HEK293 (cell line): ENCODE results near the gene DAAM2.

Source experiments
- CTCF ChIA-PET: fragments of 350-600 bp; formaldehyde crosslinking; extraction: SDS; loops from one replicate; lab custom pipeline; 2021; ENCODE audit warnings: antibody characterized with exemption; lab: Yijun Ruan, JAX
- POLR2A ChIA-PET: fragments of 300-600 bp; formaldehyde crosslinking; extraction: SDS; loops from one replicate; lab custom pipeline; 2020; ENCODE audit warnings: antibody characterized with exemption, inconsistent platforms; lab: Yijun Ruan, JAX
- H3K27ac ChIP-seq: fragments of 200-500 bp; sonication (Bioruptor generic); 2 replicates; pipeline ENCODE4 v1.5.1; 2014; ENCODE audit warnings: low read depth, low read length, control low read depth, inconsistent platforms; ENCODE audit errors: extremely low read depth
- H3K36me3 ChIP-seq, 2 experiments: fragments of 200-500 bp in 1 of 2; sonication (Bioruptor generic) in 1 of 2; 1 replicate in 1 of 2; 2 replicates in 1 of 2; pipeline ENCODE4 v1.5.1; 2014 to 2017; ENCODE audit warnings: inconsistent platforms in 2 of 2, low read length in 2 of 2; ENCODE audit not compliant: control insufficient read depth in 2 of 2, insufficient read depth in 1 of 2
- H3K4me1 ChIP-seq: fragments of 200-500 bp; sonication (Bioruptor generic); 2 replicates; pipeline ENCODE4 v1.5.1; 2014; ENCODE audit warnings: mild to moderate bottlenecking, low read length, inconsistent platforms; ENCODE audit not compliant: control insufficient read depth, insufficient read depth
- H3K4me3 ChIP-seq: 2 replicates; pipeline ENCODE4 v1.5.1; 2011; ENCODE audit warnings: low read depth, mild to moderate bottlenecking, control low read depth, low read length, moderate library complexity
- H3K9me3 ChIP-seq: fragments of 200-500 bp; sonication (Bioruptor generic); 2 replicates; pipeline ENCODE4 v1.5.1; 2014; ENCODE audit warnings: low read depth, low read length, inconsistent platforms; ENCODE audit not compliant: control insufficient read depth, insufficient read depth
- OVOL3 ChIP-seq: fragments of 450-650 bp; formaldehyde crosslinking; IDR thresholded peaks from 2 replicates; pipeline ENCODE4 v1.5.1; 2016; ENCODE audit warnings: missing biosample characterization, missing genetic modification characterization
- RBAK ChIP-seq: fragments of 450-650 bp; formaldehyde crosslinking; IDR thresholded peaks from 2 replicates; pipeline ENCODE4 v1.5.1; 2016; ENCODE audit warnings: missing biosample characterization, missing genetic modification characterization
- SALL2 ChIP-seq: fragments of 450-650 bp; formaldehyde crosslinking; IDR thresholded peaks from 2 replicates; pipeline ENCODE4 v1.5.0; 2017; ENCODE audit warnings: missing biosample characterization, mild to moderate bottlenecking, missing genetic modification characterization, borderline replicate concordance
- YY1 ChIP-seq: fragments of 450-650 bp; formaldehyde crosslinking; IDR thresholded peaks from 2 replicates; pipeline ENCODE4 v1.5.1; 2018; ENCODE audit warnings: missing biosample characterization, missing genetic modification characterization
- ZIC2 ChIP-seq: fragments of 450-650 bp; formaldehyde crosslinking; IDR thresholded peaks from 2 replicates; pipeline ENCODE4 v1.5.1; 2016; ENCODE audit warnings: missing biosample characterization, missing genetic modification characterization
- ZNF138 ChIP-seq: fragments of 450-650 bp; formaldehyde crosslinking; IDR thresholded peaks from 2 replicates; pipeline ENCODE4 v1.5.1; 2016; ENCODE audit warnings: missing biosample characterization, missing genetic modification characterization, borderline replicate concordance
- ZNF169 ChIP-seq: fragments of 450-650 bp; formaldehyde crosslinking; IDR thresholded peaks from 2 replicates; pipeline ENCODE4 v1.5.1; 2016; ENCODE audit warnings: missing biosample characterization, missing genetic modification characterization
- ZNF18 ChIP-seq: fragments of 450-650 bp; formaldehyde crosslinking; IDR thresholded peaks from 2 replicates; pipeline ENCODE4 v1.5.1; 2016; ENCODE audit warnings: missing biosample characterization, missing genetic modification characterization
- ZNF214 ChIP-seq: fragments of 450-650 bp; formaldehyde crosslinking; IDR thresholded peaks from 2 replicates; pipeline ENCODE4 v1.5.1; 2017; ENCODE audit warnings: missing biosample characterization, mild to moderate bottlenecking, missing genetic modification characterization, borderline replicate concordance
- ZNF239 ChIP-seq: fragments of 450-650 bp; formaldehyde crosslinking; IDR thresholded peaks from 2 replicates; pipeline ENCODE4 v1.5.1; 2016; ENCODE audit warnings: missing biosample characterization, missing genetic modification characterization
- ZNF274 ChIP-seq, 2 experiments: fragments of 200-500 bp in 1 of 2; fragments of 450-650 bp in 1 of 2; sonication (Bioruptor generic) in 1 of 2; formaldehyde crosslinking in 1 of 2; IDR thresholded peaks; 2 replicates each; pipeline versions ENCODE4 v1.5.1 to v1.6.1; 2014 to 2016; ENCODE audit warnings: borderline replicate concordance in 1 of 2, inconsistent platforms in 1 of 2, low read length in 1 of 2, missing biosample characterization in 1 of 2, missing genetic modification characterization in 1 of 2
- ZNF510 ChIP-seq: fragments of 450-650 bp; formaldehyde crosslinking; IDR thresholded peaks from 2 replicates; pipeline ENCODE4 v1.5.1; 2018; ENCODE audit warnings: mild to moderate bottlenecking, missing genetic modification characterization, missing biosample characterization; ENCODE audit not compliant: insufficient replicate concordance
- ZSCAN5A ChIP-seq: fragments of 450-650 bp; formaldehyde crosslinking; IDR thresholded peaks from 2 replicates; pipeline ENCODE4 v1.5.1; 2016; ENCODE audit warnings: missing biosample characterization, missing genetic modification characterization
- TF ChIP-seq, protein P1 (sequence below): fragments of 450-650 bp; formaldehyde crosslinking; IDR thresholded peaks from 2 replicates; pipeline ENCODE4 v1.5.1; 2016; ENCODE audit warnings: missing biosample characterization, missing genetic modification characterization, borderline replicate concordance
- TF ChIP-seq, protein P2 (sequence below): sonication (generic); formaldehyde crosslinking; IDR thresholded peaks from 2 replicates; pipeline ENCODE4 v1.8.1; 2022; ENCODE audit warnings: mild to moderate bottlenecking, moderate library complexity, missing genetic modification reagents
- TF ChIP-seq, protein P3 (sequence below): fragments of 450-650 bp; formaldehyde crosslinking; IDR thresholded peaks from 2 replicates; pipeline ENCODE4 v1.5.1; 2016; ENCODE audit warnings: missing biosample characterization, missing genetic modification characterization

DAAM2 gene

DNA sequence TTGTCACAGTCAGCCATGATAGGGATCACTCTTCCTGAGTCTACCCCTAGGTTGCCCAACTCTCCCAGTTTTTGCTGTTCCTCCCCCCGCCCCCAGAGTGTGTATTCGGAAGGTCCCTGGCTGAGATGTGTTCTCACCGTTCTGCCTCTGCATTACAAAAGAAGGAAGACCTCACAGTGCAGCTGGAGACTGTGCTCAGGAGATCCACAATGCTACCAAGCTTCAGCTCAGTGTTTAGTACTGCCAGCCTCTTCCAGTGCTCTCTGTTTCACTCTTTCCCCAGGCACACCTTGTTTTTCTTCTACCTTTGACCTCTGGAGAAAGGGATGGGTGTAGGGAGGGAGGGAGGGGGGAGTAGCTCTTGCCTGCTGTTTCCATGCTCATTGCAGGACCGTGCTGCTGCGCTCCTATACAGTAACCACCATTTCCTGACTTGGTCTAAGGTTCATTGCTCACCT, 155.5 kb downstream of the DAAM2 start:
- H3K4me3 ChIP-seq: no peak overlapping the region
- CTCF ChIA-PET: no interaction called here
- no peaks in the 10 kb centered on the region for H3K9me3 ChIP-seq
- no peaks in the 10 kb centered on the region for H3K4me1 ChIP-seq
- TF ChIP-seq ZNF169 (tag by site-specific recombination) (no peak), ZIC2 (tag by site-specific recombination) (no peak), ZNF510 (tag by site-specific recombination) (no peak), ZSCAN5A (tag by site-specific recombination) (no peak), RBAK (tag by site-specific recombination) (no peak), SALL2 (tag by site-specific recombination) (no peak), OVOL3 (no peak), ZNF138 (tag by site-specific recombination) (no peak), YY1 (no peak), ZNF274 (IDR thresholded peaks at IDR 0.05; ENCODE audit: low read length) (no peak), ZNF274 (tag by site-specific recombination; IDR thresholded peaks at IDR 0.05; ENCODE audit: borderline replicate concordance) (no peak), ZNF239 (tag by site-specific recombination) (no peak), ZNF214 (tag by site-specific recombination) (no peak), ZNF18 (tag by site-specific recombination) (no peak)
- TF ChIP-seq, protein P1, sequence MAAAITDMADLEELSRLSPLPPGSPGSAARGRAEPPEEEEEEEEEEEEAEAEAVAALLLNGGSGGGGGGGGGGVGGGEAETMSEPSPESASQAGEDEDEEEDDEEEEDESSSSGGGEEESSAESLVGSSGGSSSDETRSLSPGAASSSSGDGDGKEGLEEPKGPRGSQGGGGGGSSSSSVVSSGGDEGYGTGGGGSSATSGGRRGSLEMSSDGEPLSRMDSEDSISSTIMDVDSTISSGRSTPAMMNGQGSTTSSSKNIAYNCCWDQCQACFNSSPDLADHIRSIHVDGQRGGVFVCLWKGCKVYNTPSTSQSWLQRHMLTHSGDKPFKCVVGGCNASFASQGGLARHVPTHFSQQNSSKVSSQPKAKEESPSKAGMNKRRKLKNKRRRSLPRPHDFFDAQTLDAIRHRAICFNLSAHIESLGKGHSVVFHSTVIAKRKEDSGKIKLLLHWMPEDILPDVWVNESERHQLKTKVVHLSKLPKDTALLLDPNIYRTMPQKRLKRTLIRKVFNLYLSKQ (tag by site-specific recombination): no peak
- TF ChIP-seq, protein P2, sequence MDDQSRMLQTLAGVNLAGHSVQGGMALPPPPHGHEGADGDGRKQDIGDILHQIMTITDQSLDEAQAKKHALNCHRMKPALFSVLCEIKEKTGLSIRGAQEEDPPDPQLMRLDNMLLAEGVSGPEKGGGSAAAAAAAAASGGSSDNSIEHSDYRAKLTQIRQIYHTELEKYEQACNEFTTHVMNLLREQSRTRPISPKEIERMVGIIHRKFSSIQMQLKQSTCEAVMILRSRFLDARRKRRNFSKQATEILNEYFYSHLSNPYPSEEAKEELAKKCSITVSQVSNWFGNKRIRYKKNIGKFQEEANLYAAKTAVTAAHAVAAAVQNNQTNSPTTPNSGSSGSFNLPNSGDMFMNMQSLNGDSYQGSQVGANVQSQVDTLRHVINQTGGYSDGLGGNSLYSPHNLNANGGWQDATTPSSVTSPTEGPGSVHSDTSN (CRISPR knock-in tag): no peak
- TF ChIP-seq, protein P3, sequence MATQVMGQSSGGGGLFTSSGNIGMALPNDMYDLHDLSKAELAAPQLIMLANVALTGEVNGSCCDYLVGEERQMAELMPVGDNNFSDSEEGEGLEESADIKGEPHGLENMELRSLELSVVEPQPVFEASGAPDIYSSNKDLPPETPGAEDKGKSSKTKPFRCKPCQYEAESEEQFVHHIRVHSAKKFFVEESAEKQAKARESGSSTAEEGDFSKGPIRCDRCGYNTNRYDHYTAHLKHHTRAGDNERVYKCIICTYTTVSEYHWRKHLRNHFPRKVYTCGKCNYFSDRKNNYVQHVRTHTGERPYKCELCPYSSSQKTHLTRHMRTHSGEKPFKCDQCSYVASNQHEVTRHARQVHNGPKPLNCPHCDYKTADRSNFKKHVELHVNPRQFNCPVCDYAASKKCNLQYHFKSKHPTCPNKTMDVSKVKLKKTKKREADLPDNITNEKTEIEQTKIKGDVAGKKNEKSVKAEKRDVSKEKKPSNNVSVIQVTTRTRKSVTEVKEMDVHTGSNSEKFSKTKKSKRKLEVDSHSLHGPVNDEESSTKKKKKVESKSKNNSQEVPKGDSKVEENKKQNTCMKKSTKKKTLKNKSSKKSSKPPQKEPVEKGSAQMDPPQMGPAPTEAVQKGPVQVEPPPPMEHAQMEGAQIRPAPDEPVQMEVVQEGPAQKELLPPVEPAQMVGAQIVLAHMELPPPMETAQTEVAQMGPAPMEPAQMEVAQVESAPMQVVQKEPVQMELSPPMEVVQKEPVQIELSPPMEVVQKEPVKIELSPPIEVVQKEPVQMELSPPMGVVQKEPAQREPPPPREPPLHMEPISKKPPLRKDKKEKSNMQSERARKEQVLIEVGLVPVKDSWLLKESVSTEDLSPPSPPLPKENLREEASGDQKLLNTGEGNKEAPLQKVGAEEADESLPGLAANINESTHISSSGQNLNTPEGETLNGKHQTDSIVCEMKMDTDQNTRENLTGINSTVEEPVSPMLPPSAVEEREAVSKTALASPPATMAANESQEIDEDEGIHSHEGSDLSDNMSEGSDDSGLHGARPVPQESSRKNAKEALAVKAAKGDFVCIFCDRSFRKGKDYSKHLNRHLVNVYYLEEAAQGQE (tag by site-specific recombination): no peak
- TF ChIP-seq, all 188 proteins: peak for 0
- POLR2A ChIA-PET: interaction anchor here (0.6 kb wide), 1 partner anchor 13 kb away, joined by 3 read pairs; the partner anchor contains the start of gene MOCS1
- no peak overlapping the region for H3K27ac ChIP-seq
- H3K36me3 ChIP-seq: no peaks in the 10 kb centered on the region
